ENCODE results near the gene CCDC47. TPM values are rescaled to one million over a fixed set of nuclear protein-coding genes. Genes with fewer than 3 reads are reported as not detected.

CCDC47 gene
- total RNA-seq, 4 donors from 2014 or later = 48.1 to 70.0 (median 62.9) TPM

DNA sequence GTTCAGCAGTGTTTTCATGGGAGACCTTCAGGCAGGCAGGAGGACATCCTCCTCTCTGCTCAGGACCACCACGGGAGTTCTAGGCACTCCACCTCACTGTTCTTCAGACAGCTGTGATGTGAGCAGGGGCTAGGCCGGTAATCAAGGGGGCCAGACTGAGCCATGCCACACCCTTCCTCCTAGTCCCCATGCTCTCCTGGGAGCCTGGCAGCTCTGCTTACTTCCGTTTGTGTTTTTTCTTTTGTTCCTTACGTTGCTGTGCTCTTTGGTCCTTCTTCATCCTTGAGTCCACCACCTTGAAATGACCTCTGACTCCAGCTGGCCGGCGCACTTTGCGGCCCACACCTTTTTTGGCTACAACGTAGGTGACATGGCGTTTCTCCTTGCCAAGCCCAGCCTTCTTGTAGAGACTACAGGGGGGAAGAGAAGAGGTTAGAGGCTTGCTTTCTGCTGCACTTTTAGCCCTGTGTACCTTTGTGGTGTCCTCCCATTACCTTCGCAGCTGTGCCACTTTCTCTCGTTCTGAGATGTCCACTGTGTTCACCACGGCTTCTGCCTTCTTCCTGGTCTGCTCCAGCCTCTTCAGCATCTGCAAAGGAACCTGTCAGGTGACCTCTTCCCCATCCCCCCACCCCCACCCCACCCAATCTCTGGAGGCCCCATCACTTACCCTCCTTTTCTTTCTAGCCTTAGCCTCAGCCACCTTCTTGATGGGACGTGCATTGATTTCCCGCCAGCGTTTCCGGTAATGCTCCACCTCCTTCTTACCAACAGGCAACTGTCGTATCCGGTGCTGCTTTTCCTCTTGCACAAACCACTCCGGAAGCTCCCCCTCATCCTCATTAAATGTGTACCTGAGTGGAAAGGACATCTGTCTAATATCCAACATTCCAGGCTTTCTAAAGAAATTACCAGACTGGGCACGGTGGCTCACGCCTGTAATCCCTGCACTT, 46.5 kb upstream of the CCDC47 start:
- TF ChIP-seq POLR2AphosphoS5 (IDR thresholded peaks at IDR 0.05) (no peak), EP300 (IDR thresholded peaks at IDR 0.05) (no peak), POLR2A (IDR thresholded peaks at IDR 0.05) (no peak)
- TF ChIP-seq, protein P1, sequence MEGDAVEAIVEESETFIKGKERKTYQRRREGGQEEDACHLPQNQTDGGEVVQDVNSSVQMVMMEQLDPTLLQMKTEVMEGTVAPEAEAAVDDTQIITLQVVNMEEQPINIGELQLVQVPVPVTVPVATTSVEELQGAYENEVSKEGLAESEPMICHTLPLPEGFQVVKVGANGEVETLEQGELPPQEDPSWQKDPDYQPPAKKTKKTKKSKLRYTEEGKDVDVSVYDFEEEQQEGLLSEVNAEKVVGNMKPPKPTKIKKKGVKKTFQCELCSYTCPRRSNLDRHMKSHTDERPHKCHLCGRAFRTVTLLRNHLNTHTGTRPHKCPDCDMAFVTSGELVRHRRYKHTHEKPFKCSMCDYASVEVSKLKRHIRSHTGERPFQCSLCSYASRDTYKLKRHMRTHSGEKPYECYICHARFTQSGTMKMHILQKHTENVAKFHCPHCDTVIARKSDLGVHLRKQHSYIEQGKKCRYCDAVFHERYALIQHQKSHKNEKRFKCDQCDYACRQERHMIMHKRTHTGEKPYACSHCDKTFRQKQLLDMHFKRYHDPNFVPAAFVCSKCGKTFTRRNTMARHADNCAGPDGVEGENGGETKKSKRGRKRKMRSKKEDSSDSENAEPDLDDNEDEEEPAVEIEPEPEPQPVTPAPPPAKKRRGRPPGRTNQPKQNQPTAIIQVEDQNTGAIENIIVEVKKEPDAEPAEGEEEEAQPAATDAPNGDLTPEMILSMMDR (IDR thresholded peaks at IDR 0.05) = no peak
- Histone ChIP-seq H3K27me3 (no peaks in the 10 kb centered on the region), H3K4me3 (no peak overlapping the region), H3K9me3 (no peaks in the 10 kb centered on the region), H3K36me3 (peaks cover 100% of the 10 kb centered on the region), H3K4me1 (no peaks in the 10 kb centered on the region), H3K27ac (no peak overlapping the region)
- 73% methylated on average over 21 of the region's 21 CpGs for WGBS
- no peak for DNase-seq (ENCODE audit: low spot score in 2 of 2)

DNA sequence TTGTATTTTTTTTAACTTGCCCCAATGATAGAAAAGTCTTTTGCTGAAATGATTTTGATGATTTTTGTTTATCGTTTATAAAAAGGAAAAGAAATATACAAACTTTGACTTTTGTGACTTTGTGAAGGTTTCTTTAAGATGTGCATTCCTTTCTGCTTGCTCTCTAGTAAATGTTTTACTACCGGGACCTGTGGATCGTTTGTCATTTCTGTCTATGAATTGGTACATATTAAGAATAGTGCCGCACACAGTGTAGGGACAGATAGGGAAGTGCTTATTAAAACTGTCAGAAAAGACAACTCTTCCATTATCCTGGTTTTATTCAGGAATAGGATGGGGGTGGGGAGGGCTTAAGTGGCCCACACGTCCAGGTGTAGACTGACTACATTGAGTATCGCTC, 45.7 kb upstream of the CCDC47 start:
- TF ChIP-seq, protein P1 (IDR thresholded peaks at IDR 0.05) = no peak
- TF ChIP-seq POLR2AphosphoS5 (IDR thresholded peaks at IDR 0.05) (no peak), POLR2A (IDR thresholded peaks at IDR 0.05) (no peak), EP300 (IDR thresholded peaks at IDR 0.05) (no peak)
- H3K4me1 ChIP-seq = no peaks in the 10 kb centered on the region
- no peak for DNase-seq (ENCODE audit: low spot score in 2 of 2)
- H3K27ac ChIP-seq = no peak overlapping the region
- H3K36me3 ChIP-seq = peaks cover 100% of the 10 kb centered on the region
- WGBS = 72% methylated on average over 6 of the region's 6 CpGs
- no peaks in the 10 kb centered on the region for H3K9me3 ChIP-seq
- H3K27me3 ChIP-seq = no peaks in the 10 kb centered on the region
- H3K4me3 ChIP-seq = no peak overlapping the region

DNA sequence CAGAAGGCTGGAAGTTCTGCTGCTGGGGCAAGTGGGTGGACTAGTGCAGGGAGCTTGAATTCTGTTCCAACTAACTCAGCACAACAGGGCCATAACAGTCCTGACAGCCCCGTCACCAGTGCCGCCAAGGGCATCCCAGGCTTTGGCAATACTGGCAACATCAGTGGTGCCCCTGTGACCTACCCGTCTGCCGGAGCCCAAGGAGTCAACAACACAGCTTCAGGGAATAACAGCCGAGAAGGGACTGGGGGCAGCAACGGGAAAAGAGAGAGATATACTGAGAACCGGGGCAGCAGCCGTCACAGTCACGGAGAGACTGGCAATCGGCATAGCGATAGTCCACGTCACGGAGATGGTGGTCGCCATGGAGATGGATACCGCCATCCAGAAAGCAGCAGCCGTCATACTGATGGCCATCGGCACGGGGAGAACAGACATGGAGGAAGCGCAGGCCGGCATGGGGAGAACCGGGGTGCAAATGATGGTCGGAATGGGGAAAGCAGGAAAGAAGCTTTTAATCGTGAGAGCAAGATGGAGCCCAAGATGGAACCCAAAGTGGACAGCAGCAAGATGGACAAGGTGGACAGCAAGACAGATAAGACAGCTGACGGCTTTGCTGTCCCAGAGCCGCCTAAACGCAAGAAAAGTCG, 44.5 kb upstream of the CCDC47 start:
- H3K4me3 ChIP-seq = no peak overlapping the region
- peaks cover 100% of the 10 kb centered on the region for H3K36me3 ChIP-seq
- no peaks in the 10 kb centered on the region for H3K9me3 ChIP-seq
- H3K4me1 ChIP-seq = no peaks in the 10 kb centered on the region
- no peaks in the 10 kb centered on the region for H3K27me3 ChIP-seq
- no peak overlapping the region for H3K27ac ChIP-seq
- TF ChIP-seq POLR2AphosphoS5 (IDR thresholded peaks at IDR 0.05) = no peak
- TF ChIP-seq, protein P1 (IDR thresholded peaks at IDR 0.05) = no peak
- no peak for TF ChIP-seq POLR2A (IDR thresholded peaks at IDR 0.05)
- no peak for TF ChIP-seq EP300 (IDR thresholded peaks at IDR 0.05)
- 94% methylated on average over 27 of the region's 27 CpGs for WGBS
- no peak for DNase-seq (ENCODE audit: low spot score in 2 of 2)

DNA sequence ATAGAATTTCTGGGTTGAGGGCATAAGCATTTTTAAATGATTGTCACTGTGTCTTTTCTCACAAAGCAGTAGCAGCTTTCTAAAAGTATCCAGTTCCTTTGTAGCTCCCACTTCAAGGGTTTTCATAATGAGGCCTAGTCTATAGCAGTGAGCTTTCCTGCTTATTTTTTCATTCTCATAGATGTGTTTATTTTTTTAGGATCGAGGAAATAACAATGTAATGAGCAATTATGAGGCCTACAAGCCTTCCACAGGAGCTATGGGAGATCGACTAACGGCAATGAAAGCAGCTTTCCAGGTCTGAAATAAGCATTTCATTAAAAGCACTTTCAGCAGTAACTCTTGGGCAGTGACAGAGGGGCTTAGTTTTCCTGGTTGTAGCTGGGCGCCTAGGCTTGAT, 43.3 kb upstream of the CCDC47 start:
- Histone ChIP-seq H3K4me3 (no peak overlapping the region), H3K27ac (no peak overlapping the region), H3K4me1 (no peaks in the 10 kb centered on the region), H3K36me3 (peaks cover 100% of the 10 kb centered on the region), H3K9me3 (no peaks in the 10 kb centered on the region), H3K27me3 (no peaks in the 10 kb centered on the region)
- DNase-seq (ENCODE audit: low spot score in 2 of 2) = no peak
- 93% methylated on average over 4 of the region's 4 CpGs for WGBS
- TF ChIP-seq EP300 (IDR thresholded peaks at IDR 0.05) = no peak
- TF ChIP-seq POLR2AphosphoS5 (IDR thresholded peaks at IDR 0.05) = no peak
- TF ChIP-seq POLR2A (IDR thresholded peaks at IDR 0.05) = no peak
- TF ChIP-seq, protein P1 (IDR thresholded peaks at IDR 0.05) = no peak

DNA sequence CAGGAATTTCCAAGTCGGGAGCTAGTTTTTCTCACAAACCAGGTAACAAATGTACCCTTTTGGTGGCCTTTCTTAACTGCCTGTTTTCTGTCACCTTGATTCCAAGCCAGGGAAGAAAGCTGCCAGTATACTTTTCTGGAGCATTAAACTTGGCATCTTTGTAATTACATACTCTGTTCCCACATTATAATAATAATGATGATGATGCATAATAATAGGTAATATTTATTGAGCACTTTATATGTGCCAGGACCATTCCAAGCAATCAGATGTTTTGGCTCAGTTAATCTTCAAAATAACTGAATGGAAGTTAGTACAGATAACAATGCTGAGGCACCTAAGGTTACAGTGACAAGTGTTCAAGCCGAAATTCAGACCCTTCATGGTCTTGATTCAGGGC, 42.7 kb upstream of the CCDC47 start:
- no peak overlapping the region for H3K4me3 ChIP-seq
- peaks cover 100% of the 10 kb centered on the region for H3K36me3 ChIP-seq

More for the DNA sequence above, 42.7 kb upstream of the CCDC47 start:
- no peak for TF ChIP-seq POLR2A (IDR thresholded peaks at IDR 0.05)
- TF ChIP-seq, protein P1 (IDR thresholded peaks at IDR 0.05) = no peak
- TF ChIP-seq POLR2AphosphoS5 (IDR thresholded peaks at IDR 0.05) = no peak
- no peak for TF ChIP-seq EP300 (IDR thresholded peaks at IDR 0.05)
- H3K27ac ChIP-seq = no peak overlapping the region
- H3K9me3 ChIP-seq = no peaks in the 10 kb centered on the region
- H3K4me1 ChIP-seq = no peaks in the 10 kb centered on the region
- WGBS = 91% methylated on average over 2 of the region's 2 CpGs
- no peak for DNase-seq (ENCODE audit: low spot score in 2 of 2)
- no peaks in the 10 kb centered on the region for H3K27me3 ChIP-seq
